K562 (cell line): ENCODE data around the gene HIPK1. TPM values are rescaled to one million over a fixed set of nuclear protein-coding genes. Genes with fewer than 3 reads are reported as not detected.
A peak's percentile ranks its signal among the peaks of the same experiment; 100 is the strongest.

ENCODE experiments used
- ATAC-seq: fragments of 200-7000 bp; cut with Tn5 transposase; 3 replicates; pipeline ENCODE4 v1.9.1; 2020; ENCODE audit warnings: moderate library complexity
- BruUV-seq: library from RNA; stranded (reverse); fragments of 400-500 nt; replicated peaks from 2 replicates; lab custom pipeline; 2021; lab: Mats Ljungman, UMichigan
- CTCF ChIA-PET: fragments of 300-600 bp; formaldehyde crosslinking; extraction: SDS; loops from one replicate; lab custom pipeline; 2021; ENCODE audit warnings: low intra/inter-chr PET ratio; lab: Yijun Ruan, JAX
- POLR2A ChIA-PET: fragments of 300-600, 350-650 bp; sonication (Branson Sonifier 250); formaldehyde crosslinking; extraction: SDS; loops from one replicate; lab custom pipeline; 2021; ENCODE audit warnings: antibody characterized with exemption, inconsistent platforms; lab: Yijun Ruan, JAX
- DNase-seq, 4 experiments: peaks; one replicate each; pipeline versions ENCODE4 v3.0.0 to v3.0.0-alpha.2; 2011 to 2018; ENCODE audit warnings: low spot score in 3 of 4, mixed read lengths in 3 of 4; ENCODE audit errors: extremely low read depth in 1 of 4
- FAIRE-seq: peaks from 2 replicates; lab custom pipeline; 2011; peaks lifted over from hg19 to GRCh38; lab: Jason Lieb, UNC
- H2AFZ ChIP-seq: 2 replicates; pipeline ENCODE4 v1.6.0; 2011; ENCODE audit warnings: low read depth, low read length, control low read depth, inconsistent platforms
- H3K27ac ChIP-seq: fragments of 200-600 bp; 3 replicates; pipeline ENCODE4 v1.8.0; 2011; ENCODE audit warnings: low read depth, mild to moderate bottlenecking, control low read depth, inconsistent platforms, low read length, moderate library complexity, mixed read lengths; ENCODE audit errors: extremely low read depth
- H3K27me3 ChIP-seq, 2 experiments: fragments of 300-600 bp in 1 of 2; 2 replicates in 1 of 2; 3 replicates in 1 of 2; pipeline versions ENCODE4 v1.6.0 to v1.8.0; 2011; ENCODE audit warnings: inconsistent platforms in 2 of 2, low read length in 2 of 2, mild to moderate bottlenecking in 1 of 2, mixed read lengths in 1 of 2, moderate library complexity in 1 of 2; ENCODE audit not compliant: control insufficient read depth in 2 of 2, insufficient read depth in 2 of 2
- H3K36me3 ChIP-seq: fragments of 300-600 bp; 3 replicates; pipeline ENCODE4 v1.8.0; 2011; ENCODE audit warnings: mild to moderate bottlenecking, low read length, inconsistent platforms; ENCODE audit not compliant: control insufficient read depth, insufficient read depth
- H3K4me1 ChIP-seq, 2 experiments: fragments of 200-600 bp in 1 of 2; replicated peaks in 1 of 2; 2 replicates in 1 of 2; 3 replicates in 1 of 2; pipeline versions ENCODE4 v1.5.1 to v1.8.0; 2011; ENCODE audit warnings: inconsistent platforms in 2 of 2, low read length in 2 of 2, mild to moderate bottlenecking in 1 of 2, mixed read lengths in 1 of 2, moderate library complexity in 1 of 2; ENCODE audit not compliant: control insufficient read depth in 2 of 2, insufficient read depth in 2 of 2
- H3K4me2 ChIP-seq: 2 replicates; pipeline ENCODE4 v1.6.1; 2011; ENCODE audit warnings: low read length, control low read depth, inconsistent platforms, mixed read lengths; ENCODE audit not compliant: insufficient read depth
- H3K4me3 ChIP-seq: fragments of 200-600 bp; sonication (generic), shearing (Covaris generic); 2 replicates; pipeline ENCODE4 v1.5.1; 2016; ENCODE audit warnings: control low read depth, inconsistent platforms
- H3K79me2 ChIP-seq: fragments of 200-600 bp; 3 replicates; pipeline ENCODE4 v1.8.0; 2011; ENCODE audit warnings: low read length, inconsistent platforms; ENCODE audit not compliant: control insufficient read depth, insufficient read depth
- H3K9ac ChIP-seq, 2 experiments: 2 replicates each; pipeline versions ENCODE4 v1.6.0 to v1.6.1; 2011; ENCODE audit warnings: low read depth in 2 of 2, low read length in 2 of 2, control low read depth in 1 of 2, inconsistent platforms in 1 of 2, mild to moderate bottlenecking in 1 of 2, mixed read lengths in 1 of 2; ENCODE audit not compliant: insufficient read depth in 1 of 2
- H3K9me1 ChIP-seq: one replicate; pipeline ENCODE4 v1.6.0; 2011; ENCODE audit warnings: inconsistent platforms, mild to moderate bottlenecking, low read length, moderate library complexity; ENCODE audit not compliant: control insufficient read depth, insufficient read depth
- H3K9me3 ChIP-seq: replicated peaks from 2 replicates; pipeline ENCODE4 v1.5.1; 2011; ENCODE audit warnings: low read depth, low read length, inconsistent platforms; ENCODE audit not compliant: control insufficient read depth, insufficient read depth
- H4K20me1 ChIP-seq: replicated peaks from 2 replicates; pipeline ENCODE4 v1.6.1; 2011; ENCODE audit warnings: low read length, inconsistent platforms, mixed read lengths; ENCODE audit not compliant: control insufficient read depth, insufficient read depth
- ATF2 ChIP-seq: sonication (generic); formaldehyde crosslinking; IDR thresholded peaks from 2 replicates; pipeline ENCODE4 v1.8.1; 2022; ENCODE audit warnings: missing genetic modification reagents
- LEF1 ChIP-seq: fragments of 450-650 bp; IDR thresholded peaks from 2 replicates; pipeline ENCODE4 v1.6.1; 2016; ENCODE audit warnings: mild to moderate bottlenecking
- NBN ChIP-seq: fragments of 450-650 bp; IDR thresholded peaks from 2 replicates; pipeline ENCODE4 v1.6.1; 2016; ENCODE audit warnings: low read depth, mild to moderate bottlenecking
- SMARCE1 ChIP-seq: fragments of 450-650 bp; IDR thresholded peaks from 2 replicates; pipeline ENCODE4 v1.7.1; 2016; ENCODE audit warnings: mild to moderate bottlenecking
- ZBTB11 ChIP-seq, 3 experiments: fragments of 200-800 bp in 1 of 3; fragments of 250-450 bp in 1 of 3; fragments of 450-650 bp in 1 of 3; sonication (Bioruptor Pico) in 1 of 3; sonication (Bioruptor generic) in 1 of 3; formaldehyde crosslinking in 1 of 3; IDR thresholded peaks; 2 replicates each; pipeline versions ENCODE4 v1.6.1 to v1.8.0; 2016 to 2022; ENCODE audit warnings: mild to moderate bottlenecking in 2 of 3, missing genetic modification characterization in 2 of 3, missing compliant biosample characterization in 1 of 3, moderate library complexity in 1 of 3
- ZNF75A ChIP-seq: fragments of 450-650 bp; formaldehyde crosslinking; IDR thresholded peaks from 2 replicates; pipeline ENCODE4 v1.4.0; 2020; ENCODE audit warnings: mild to moderate bottlenecking
- in situ Hi-C: fragments of 300-500 bp; cut with MboI; formaldehyde crosslinking; loops from 4 replicates; pipeline ENCODE4 v1.15.0; 2018; ENCODE audit warnings: inconsistent platforms, mixed read lengths
- intact Hi-C: fragments of 100-400 bp; cut with micrococcal nuclease; formaldehyde crosslinking; loops from 2 replicates; pipeline ENCODE4 v1.14.2; 2022
- polyA plus RNA-seq, 8 experiments: library from polyadenylated mRNA; depleted of rRNA in 4 of 8; stranded (reverse) in 5 of 8; unstranded in 3 of 8; fragments of >200 nt; fragmentation: Nextera tagmentation in 2 of 8; fragmentation: Illumina TruSeq in 1 of 8; extraction: Ambion mirVana in 2 of 8; extraction: Trizol in 1 of 8; gene quantifications; 2 replicates each; pipeline versions ENCODE4 v1.2.1 to v1.2.3, GENCODE V29; 2011 to 2014; ENCODE audit warnings: inconsistent platforms in 1 of 8, missing spikeins in 1 of 8
- total RNA-seq, 7 experiments: library from RNA; depleted of rRNA in 6 of 7; stranded (reverse); fragments of >200 nt in 6 of 7; fragmentation: Illumina TruSeq in 2 of 7; extraction: Trizol in 2 of 7; gene quantifications; 2 replicates each; pipeline versions ENCODE4 v1.2.1 to v1.2.3, GENCODE V29; 2011 to 2021; ENCODE audit warnings: low replicate concordance in 1 of 7

Gene HIPK1
- total and polyA plus RNA-seq, 9 of the 15 experiments (the other 6 are each of a cell fraction or from before 2014, with no cell fraction given): 10.0 to 57.9 (median 29.6) TPM

- no peak for DNase-seq
- Histone ChIP-seq H3K9ac (no peak overlapping the region), H3K4me3 (no peak overlapping the region), H3K27me3 (peaks cover 34 to 37% of the 10 kb centered on the region in 2 experiments), H3K79me2 (no peaks in the 10 kb centered on the region), H3K9me3 (peaks cover 2% of the 10 kb centered on the region; the same call in 1 of the 2 replicates), H3K27ac (no peak overlapping the region), H3K4me1 (0 out of 5 replicates have a peak, but pooled peaks cover 0 to 2% of the 10 kb centered on the region in 2 experiments), H3K9me1 (no peaks in the 10 kb centered on the region), H3K36me3 (no peaks in the 10 kb centered on the region), H2AFZ (no peak overlapping the region), H3K4me2 (no peak overlapping the region), H4K20me1 (no peaks in the 10 kb centered on the region)
- intact Hi-C loops: no loop called here
- no TSS peak for BruUV-seq
- FAIRE-seq: no peak
- in situ Hi-C loops: no loop called here
- CTCF ChIA-PET: no interaction called here
- TF ChIP-seq ZNF75A (CRISPR knock-in tag) (no peak), ZBTB11 (CRISPR knock-in tag; IDR thresholded peaks at IDR 0.05) (peak in 1 of 3 experiments; percentile 23; a peak in 1 of 6 replicates), NBN (no peak), SMARCE1 (no peak), ATF2 (no peak), LEF1 (no peak)
- POLR2A ChIA-PET: no interaction called here
- no peak for ATAC-seq
Measured at GRCh38 chr1:114000406-114000805, 71.3 kb downstream of the HIPK1 start.
